Common myeloid progenitor, CD34-positive (primary cell): ENCODE results near the gene P2RY6.

Experiments
- CTCF ChIA-PET: fragments of 350-600 bp; sonication (Branson Sonifier 250); formaldehyde crosslinking; loops from one replicate; lab custom pipeline; 2021; ENCODE audit warnings: antibody characterized with exemption; lab: Charles Lee
- POLR2A ChIA-PET: fragments of 350-600 bp; sonication (Branson Sonifier 250); formaldehyde crosslinking; loops from one replicate; lab custom pipeline; 2021; ENCODE audit warnings: antibody characterized with exemption; lab: Charles Lee
- DNase-seq, 3 donors: peaks; one replicate each; pipeline versions ENCODE4 v3.0.0 to v3.0.0-alpha.2; 2013
- H3K27ac ChIP-seq, 2 experiments: 1 replicate in 1 of 2; 2 replicates in 1 of 2; pipeline ENCODE4 v1.7.0; 2013; ENCODE audit warnings: inconsistent platforms in 2 of 2, low read length in 2 of 2, mild to moderate bottlenecking in 2 of 2, low read depth in 1 of 2, moderate library complexity in 1 of 2; ENCODE audit not compliant: severe bottlenecking in 2 of 2, insufficient read depth in 1 of 2, poor library complexity in 1 of 2
- H3K27me3 ChIP-seq, 5 experiments: replicated peaks in 2 of 5; 1 replicate in 3 of 5; 2 replicates in 2 of 5; pipeline versions ENCODE4 v1.6.1 to v1.7.0; 2013; ENCODE audit warnings: low read length in 4 of 5, mild to moderate bottlenecking in 2 of 5, moderate library complexity in 2 of 5, inconsistent platforms in 1 of 5; ENCODE audit not compliant: insufficient read depth in 5 of 5, control insufficient read depth in 4 of 5
- H3K36me3 ChIP-seq, 4 experiments: 1 replicate in 2 of 4; 2 replicates in 2 of 4; pipeline versions ENCODE4 v1.6.1 to v1.7.0; 2013; ENCODE audit warnings: low read length in 3 of 4, control low read depth in 1 of 4, mild to moderate bottlenecking in 1 of 4; ENCODE audit not compliant: control insufficient read depth in 4 of 4, insufficient read depth in 4 of 4
- H3K4me1 ChIP-seq, 4 experiments: 1 replicate in 3 of 4; 2 replicates in 1 of 4; pipeline versions ENCODE4 v1.6.1 to v1.7.1; 2013; ENCODE audit warnings: low read length in 3 of 4, mild to moderate bottlenecking in 3 of 4, control low read depth in 1 of 4, inconsistent platforms in 1 of 4, moderate library complexity in 1 of 4; ENCODE audit not compliant: control insufficient read depth in 4 of 4, insufficient read depth in 4 of 4; ENCODE audit errors: control extremely low read depth in 1 of 4
- H3K4me3 ChIP-seq, 7 experiments: 1 replicate in 4 of 7; 2 replicates in 3 of 7; pipeline versions ENCODE4 v1.5.1 to v1.7.0; 2013; ENCODE audit warnings: mild to moderate bottlenecking in 7 of 7, low read length in 6 of 7, moderate library complexity in 6 of 7, inconsistent platforms in 2 of 7, low read depth in 2 of 7, control low read depth in 1 of 7; ENCODE audit not compliant: insufficient read depth in 4 of 7, control insufficient read depth in 1 of 7; ENCODE audit errors: extremely low read depth in 1 of 7
- H3K9me3 ChIP-seq, 5 experiments: 1 replicate in 4 of 5; 2 replicates in 1 of 5; pipeline versions ENCODE4 v1.6.1 to v1.7.1; 2013; ENCODE audit warnings: low read length in 4 of 5, mild to moderate bottlenecking in 2 of 5, inconsistent platforms in 1 of 5, low read depth in 1 of 5, moderate library complexity in 1 of 5; ENCODE audit not compliant: control insufficient read depth in 4 of 5, insufficient read depth in 2 of 5; ENCODE audit errors: control extremely low read depth in 1 of 5
- WGBS: methylation state at CpG from one replicate; pipeline ENCODE4 v1.1.5; 2013; ENCODE audit not compliant: insufficient coverage; 5-methylcytosine and 5-hydroxymethylcytosine counted together

P2RY6 gene

GRCh38 chr11:73295996-73296318 is 23.8 kb downstream of the P2RY6 start:
- 100% methylated on average over 1 of the region's 3 CpGs for WGBS
- Histone ChIP-seq H3K4me1 (peaks cover 0 to 23% (median 5%) of the 10 kb centered on the region in 4 experiments), H3K4me3 (no peak overlapping the region), H3K27ac (no peak overlapping the region), H3K27me3 (no peaks in the 10 kb centered on the region), H3K9me3 (no peaks in the 10 kb centered on the region), H3K36me3 (no peaks in the 10 kb centered on the region)
- CTCF ChIA-PET = interaction anchor here (1.2 to 19.7 kb wide), 5 partner anchors 8 to 110 kb away, joined by 3 to 323 read pairs (median 172); partner anchors contain the start of gene ARHGEF17
- no peak for DNase-seq
- POLR2A ChIA-PET = no interaction called here

- H3K27ac ChIP-seq = no peak overlapping the region
- 93% methylated on average over 32 of the region's 35 CpGs for WGBS
- H3K4me1 ChIP-seq = peaks cover 0 to 23% (median 5%) of the 10 kb centered on the region in 4 experiments
- ChIA-PET CTCF (interaction anchor here (0.8 to 19.7 kb wide), 7 partner anchors 7 to 111 kb away, joined by 3 to 323 read pairs (median 9); partner anchors contain the start of gene ARHGEF17), POLR2A (no interaction called here)
- no peak for DNase-seq
- no peaks in the 10 kb centered on the region for H3K9me3 ChIP-seq
- H3K27me3 ChIP-seq = no peaks in the 10 kb centered on the region
- H3K4me3 ChIP-seq = no peak overlapping the region
- H3K36me3 ChIP-seq = no peaks in the 10 kb centered on the region
Observed at GRCh38 chr11:73296501-73297230, 24.5 kb downstream of the P2RY6 start.

DNA sequence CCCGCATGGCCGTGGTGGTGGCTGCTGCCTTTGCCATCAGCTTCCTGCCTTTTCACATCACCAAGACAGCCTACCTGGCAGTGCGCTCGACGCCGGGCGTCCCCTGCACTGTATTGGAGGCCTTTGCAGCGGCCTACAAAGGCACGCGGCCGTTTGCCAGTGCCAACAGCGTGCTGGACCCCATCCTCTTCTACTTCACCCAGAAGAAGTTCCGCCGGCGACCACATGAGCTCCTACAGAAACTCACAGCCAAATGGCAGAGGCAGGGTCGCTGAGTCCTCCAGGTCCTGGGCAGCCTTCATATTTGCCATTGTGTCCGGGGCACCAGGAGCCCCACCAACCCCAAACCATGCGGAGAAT is 25.1 kb downstream of the P2RY6 start:
- Histone ChIP-seq H3K27ac (no peak overlapping the region), H3K27me3 (no peaks in the 10 kb centered on the region), H3K4me3 (no peak overlapping the region), H3K36me3 (no peaks in the 10 kb centered on the region), H3K9me3 (no peaks in the 10 kb centered on the region), H3K4me1 (peaks cover 0 to 18% (median 5%) of the 10 kb centered on the region in 4 experiments)
- ChIA-PET CTCF (interaction anchor here (0.8 to 19.7 kb wide), 7 partner anchors 4 to 95 kb away, joined by 3 to 323 read pairs (median 172); partner anchors contain the start of gene ARHGEF17), POLR2A (no interaction called here)
- DNase-seq = no peak
- 92% methylated on average over 17 of the region's 18 CpGs for WGBS

- DNase-seq = no peak
- Histone ChIP-seq H3K27ac (no peak overlapping the region), H3K36me3 (no peaks in the 10 kb centered on the region), H3K4me3 (no peak overlapping the region), H3K9me3 (no peaks in the 10 kb centered on the region), H3K27me3 (no peaks in the 10 kb centered on the region), H3K4me1 (peaks cover 0 to 14% (median 3%) of the 10 kb centered on the region in 4 experiments)
- WGBS = 100% methylated on average over 3 of the region's 3 CpGs
- POLR2A ChIA-PET = no interaction called here
- CTCF ChIA-PET = interaction anchor here (0.8 to 19.7 kb wide), 7 partner anchors 5 to 94 kb away, joined by 3 to 323 read pairs (median 172); partner anchors contain the start of gene ARHGEF17
Observed at GRCh38 chr11:73297702-73298101, 25.6 kb downstream of the P2RY6 start.

DNA sequence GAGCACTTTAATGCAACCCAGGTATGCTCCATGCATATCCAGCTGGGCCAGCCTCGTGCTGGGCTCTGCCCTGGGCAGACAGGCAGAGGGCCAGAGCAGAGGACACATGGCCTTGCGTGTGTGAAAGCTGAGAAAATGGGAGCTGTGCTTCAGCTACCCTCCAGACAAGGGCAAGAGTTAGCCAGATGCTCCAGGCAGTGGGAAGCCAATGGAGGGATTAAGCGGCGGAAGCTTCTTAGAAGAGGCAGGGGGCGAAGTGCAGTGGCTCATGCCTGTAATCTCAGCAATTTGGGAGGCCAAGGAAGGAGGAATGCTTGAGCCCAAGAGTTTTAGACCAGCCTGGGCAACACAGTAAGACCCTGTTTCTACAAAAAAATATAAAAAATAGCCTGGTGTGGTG is 26.1 kb downstream of the P2RY6 start:
- no peak overlapping the region for H3K4me3 ChIP-seq
- CTCF ChIA-PET = interaction anchor here (0.6 to 19.7 kb wide), 7 partner anchors 5 to 94 kb away, joined by 3 to 323 read pairs (median 172); partner anchors contain the start of gene ARHGEF17
- WGBS = 98% methylated on average over 5 of the region's 5 CpGs
- no peaks in the 10 kb centered on the region for H3K36me3 ChIP-seq
- H3K4me1 ChIP-seq = peaks cover 0 to 9% (median 3%) of the 10 kb centered on the region in 4 experiments
- no peaks in the 10 kb centered on the region for H3K9me3 ChIP-seq
- DNase-seq = no peak
- POLR2A ChIA-PET = no interaction called here
- H3K27ac ChIP-seq = no peak overlapping the region
- H3K27me3 ChIP-seq = no peaks in the 10 kb centered on the region

DNA sequence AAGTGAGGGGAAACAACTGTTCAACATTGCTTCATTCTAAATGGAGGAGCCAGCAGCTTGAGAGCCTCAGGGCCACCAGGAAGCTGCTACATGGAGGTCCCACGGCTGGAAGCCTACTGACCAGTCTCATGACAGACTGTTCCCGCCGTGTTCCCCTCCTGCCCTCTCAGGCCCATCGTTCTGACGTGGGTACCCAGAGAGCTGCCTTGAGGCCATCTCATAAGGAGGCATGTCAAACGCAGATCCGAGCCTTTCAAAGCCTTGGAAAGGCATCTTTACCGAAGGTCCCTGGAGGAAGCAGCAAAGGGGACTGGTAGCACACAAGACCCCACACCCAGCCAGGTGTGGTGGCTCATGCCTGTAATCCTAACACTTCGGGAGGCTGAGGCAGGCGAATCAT is 27.6 kb downstream of the P2RY6 start:
- DNase-seq = no peak
- H3K4me1 ChIP-seq = peaks cover 0 to 9% (median 3%) of the 10 kb centered on the region in 4 experiments
- H3K9me3 ChIP-seq = no peaks in the 10 kb centered on the region
- ChIA-PET CTCF (interaction anchor here (1.6 to 19.7 kb wide), 4 partner anchors 7 to 361 kb away, joined by 4 to 323 read pairs (median 186); no protein-coding TSS in a partner anchor), POLR2A (no interaction called here)
- H3K27ac ChIP-seq = no peak overlapping the region
- H3K4me3 ChIP-seq = no peak overlapping the region
- H3K36me3 ChIP-seq = no peaks in the 10 kb centered on the region
- over 99% methylated on average over 8 of the region's 10 CpGs for WGBS
- H3K27me3 ChIP-seq = no peaks in the 10 kb centered on the region
